ENCODE results near the gene TMTC1. TPM values are rescaled to one million over a fixed set of nuclear protein-coding genes. Genes with fewer than 3 reads are reported as not detected.
"Not testable (repeated sequence)": the region's sequence is repeated elsewhere in the genome, so short reads cannot be mapped to it uniquely, and the experiment has no call there.

Gene TMTC1
- total RNA-seq (2014; rRNA removed; shearing (Covaris generic)) = 10.7 and 11.9 TPM in 2 replicates
- 8.4 and 14.3 TPM in 2 replicates for polyA plus RNA-seq (2014; cell fraction: nucleus; rRNA removed)

DNA sequence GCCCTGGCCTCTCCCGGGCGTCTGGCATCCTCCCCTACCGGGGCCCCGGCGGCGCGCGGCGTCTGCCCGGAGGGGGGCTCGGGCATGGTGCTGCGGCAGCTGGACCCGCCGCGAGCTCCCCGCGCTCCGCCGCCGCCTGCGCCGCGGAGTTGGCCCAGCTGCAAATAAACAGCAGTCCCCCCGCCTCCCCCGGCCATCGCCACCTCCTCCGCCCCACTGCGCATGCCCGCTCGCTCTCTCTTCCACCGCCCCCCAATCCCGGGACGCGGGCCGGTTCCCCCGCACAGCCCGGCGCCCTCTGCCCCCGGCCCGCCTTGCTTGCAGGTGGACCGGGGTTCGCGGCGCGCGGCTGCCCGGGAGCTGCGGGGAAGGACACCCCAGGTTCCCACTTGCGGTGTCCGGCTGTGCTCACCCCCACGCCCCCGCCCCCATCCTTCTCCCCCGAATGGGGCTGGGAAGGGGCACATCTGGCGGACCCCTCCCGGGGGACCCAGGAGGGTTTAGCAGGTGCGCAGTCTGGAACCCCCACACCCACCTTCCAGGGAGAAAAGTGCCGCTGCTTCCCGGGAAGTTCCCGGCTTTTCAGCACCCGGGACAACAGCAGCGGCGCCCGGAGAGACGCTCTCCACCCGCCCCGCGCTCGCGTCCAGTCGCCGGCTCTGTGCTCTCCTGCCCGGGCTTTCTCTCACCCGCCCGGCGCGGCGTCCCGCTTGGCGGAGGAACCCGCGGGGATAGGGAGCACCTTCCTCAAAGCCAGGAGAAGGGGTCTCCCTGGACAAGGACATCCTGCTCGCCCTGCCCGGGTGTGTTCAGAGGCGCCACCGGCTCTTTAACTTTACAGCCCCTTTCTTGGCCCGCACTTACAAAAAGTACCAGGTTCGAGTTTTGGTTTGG lies at the start of gene TMTC1:
TSS of gene TMTC1 (minus strand) at position 170 of the 894 bp plus-strand sequence. CDS start 191 bp downstream, outside the sequence.
- DNase-seq (ENCODE audit: extremely low read depth, low read depth) = peak; percentile 41

GRCh38 chr12:29831173-29831572 lies 47.4 kb upstream of the TMTC1 start:
- no peak for DNase-seq (ENCODE audit: extremely low read depth, low read depth)

GRCh38 chr12:29830391-29830790 lies 46.6 kb upstream of the TMTC1 start:
- no peak for DNase-seq (ENCODE audit: extremely low read depth, low read depth)

GRCh38 chr12:29818916-29819623 lies 35.3 kb upstream of the TMTC1 start:
- no peak for DNase-seq (ENCODE audit: extremely low read depth, low read depth)

DNA sequence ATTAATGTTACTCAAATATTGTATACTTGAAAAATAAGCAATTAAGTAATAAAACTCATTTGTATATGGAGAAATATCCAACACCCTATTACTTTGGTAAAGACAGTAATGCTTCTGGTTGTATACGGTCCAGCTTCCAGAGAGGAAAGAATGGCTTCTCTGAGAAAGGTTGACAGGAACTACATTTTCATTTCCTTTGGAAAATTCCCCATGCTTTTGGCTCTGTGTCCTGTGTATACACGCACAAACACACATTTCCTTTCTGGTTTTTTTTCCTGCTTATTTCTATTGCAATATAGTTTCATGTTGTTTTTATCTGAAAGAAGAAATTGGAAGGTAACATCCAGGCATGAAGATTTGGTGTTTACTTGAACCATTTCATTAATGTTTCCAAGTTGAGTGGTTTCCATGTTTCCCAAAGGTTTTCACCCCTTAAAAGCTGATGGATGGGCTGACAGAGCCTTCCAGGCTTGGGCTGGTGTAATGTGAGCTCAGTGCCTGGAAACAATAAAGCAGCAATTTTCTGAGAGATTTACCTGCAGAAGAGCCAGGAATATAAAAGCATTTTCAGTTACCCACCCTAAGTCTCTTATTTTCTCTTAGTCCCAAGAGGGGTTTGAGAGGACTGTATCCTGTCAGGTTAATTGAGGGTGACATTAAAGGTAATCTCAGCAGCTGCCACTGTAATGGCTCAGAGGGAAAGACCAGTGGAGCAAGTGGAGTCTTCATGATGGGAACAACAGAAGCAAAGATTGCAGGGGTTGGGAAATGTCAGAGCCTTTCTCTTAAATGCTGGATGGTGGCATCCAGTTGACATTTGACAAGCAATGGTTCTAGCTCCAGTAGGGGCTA lies 33.4 kb upstream of the TMTC1 start:
- DNase-seq (ENCODE audit: extremely low read depth, low read depth) = no peak

GRCh38 chr12:29809616-29810361 lies 26.0 kb upstream of the TMTC1 start:
- not testable (repeated sequence) for DNase-seq (ENCODE audit: extremely low read depth, low read depth)

DNA sequence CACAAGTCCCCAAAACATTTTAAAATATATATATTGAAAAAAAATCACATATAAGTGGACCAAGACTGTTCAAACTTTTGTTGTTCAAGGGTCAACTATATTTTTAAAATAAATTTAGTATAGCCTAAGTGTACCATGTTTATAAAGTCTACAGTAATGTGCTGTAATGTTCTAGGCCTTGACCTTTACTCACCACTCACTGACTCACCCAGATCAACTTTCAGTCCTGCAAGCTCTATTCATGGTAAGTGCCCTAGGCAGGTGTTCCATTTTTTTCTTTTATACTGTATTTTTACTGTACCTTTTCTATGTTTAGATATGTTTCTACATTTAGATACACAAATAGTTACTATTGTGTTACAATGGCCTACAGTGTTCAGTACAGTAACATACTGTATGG lies 23.4 kb upstream of the TMTC1 start:
- no peak for DNase-seq (ENCODE audit: extremely low read depth, low read depth)

GRCh38 chr12:29804019-29804418 lies 20.3 kb upstream of the TMTC1 start:
- no peak for DNase-seq (ENCODE audit: extremely low read depth, low read depth)

DNA sequence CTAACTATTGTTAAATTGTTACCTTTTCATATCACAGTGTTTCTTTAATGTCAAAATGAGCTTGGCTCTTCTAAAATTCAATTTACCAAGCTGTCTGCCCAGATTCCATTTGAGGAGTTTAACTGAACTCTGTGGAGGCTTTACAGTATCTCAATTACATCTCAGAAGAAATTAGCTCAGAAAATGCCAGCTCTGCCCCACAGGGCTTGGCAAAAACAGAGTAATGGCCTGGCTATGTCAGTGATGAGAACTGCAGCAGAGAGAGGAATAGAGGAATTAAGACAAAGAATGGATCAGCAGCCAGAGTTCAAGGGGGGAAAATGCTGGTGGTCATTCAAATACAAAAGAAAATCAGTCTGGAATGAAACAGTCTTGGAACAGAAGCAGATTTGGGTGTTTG lies 15.8 kb upstream of the TMTC1 start:
- DNase-seq (ENCODE audit: extremely low read depth, low read depth) = no peak

- DNase-seq (ENCODE audit: extremely low read depth, low read depth) = no peak
Measured at GRCh38 chr12:29797565-29798355, 14.0 kb upstream of the TMTC1 start.

GRCh38 chr12:29796823-29797263 lies 13.1 kb upstream of the TMTC1 start:
- peak; percentile 64 for DNase-seq (ENCODE audit: extremely low read depth, low read depth)

DNA sequence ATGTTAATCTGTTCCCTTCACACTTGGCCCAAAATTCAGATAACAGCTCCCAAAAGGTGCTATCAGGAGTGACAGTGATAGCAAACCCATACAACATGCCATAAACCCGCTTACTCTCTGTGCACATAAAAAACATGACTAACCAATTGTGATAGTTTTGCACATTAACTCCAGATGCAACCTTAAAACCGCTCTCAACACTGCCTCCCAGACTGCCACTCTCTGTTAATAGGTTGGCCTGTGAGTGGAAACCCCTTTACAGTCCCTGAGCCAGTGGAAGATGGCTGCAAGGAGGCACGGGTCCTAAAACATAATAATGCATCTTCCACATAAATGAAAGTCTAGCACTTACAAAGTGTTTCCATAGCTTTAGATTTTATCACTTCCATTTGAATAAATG lies 12.0 kb upstream of the TMTC1 start:
- DNase-seq (ENCODE audit: extremely low read depth, low read depth) = no peak

GRCh38 chr12:29794862-29795261 lies 11.1 kb upstream of the TMTC1 start:
- DNase-seq (ENCODE audit: extremely low read depth, low read depth) = no peak

GRCh38 chr12:29792853-29793252 lies 9.1 kb upstream of the TMTC1 start:
- no peak for DNase-seq (ENCODE audit: extremely low read depth, low read depth)

DNA sequence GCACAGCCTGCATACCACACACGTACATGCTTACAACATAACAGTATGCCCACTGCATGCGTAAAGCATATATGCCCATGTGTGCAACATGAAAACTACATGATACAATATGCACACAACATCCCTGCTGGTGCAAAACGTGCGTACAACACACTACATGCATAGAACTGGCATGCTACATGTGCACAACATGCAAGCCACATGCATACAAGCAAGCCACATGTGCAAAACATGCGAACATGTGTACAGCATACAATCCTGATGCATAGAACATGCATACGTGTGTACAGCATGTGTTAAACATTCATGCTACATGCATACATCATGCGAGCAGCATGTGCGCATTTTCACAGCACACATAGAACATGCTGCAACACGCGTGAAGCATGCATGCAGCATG lies 8.4 kb upstream of the TMTC1 start:
- no peak for DNase-seq (ENCODE audit: extremely low read depth, low read depth)

DNA sequence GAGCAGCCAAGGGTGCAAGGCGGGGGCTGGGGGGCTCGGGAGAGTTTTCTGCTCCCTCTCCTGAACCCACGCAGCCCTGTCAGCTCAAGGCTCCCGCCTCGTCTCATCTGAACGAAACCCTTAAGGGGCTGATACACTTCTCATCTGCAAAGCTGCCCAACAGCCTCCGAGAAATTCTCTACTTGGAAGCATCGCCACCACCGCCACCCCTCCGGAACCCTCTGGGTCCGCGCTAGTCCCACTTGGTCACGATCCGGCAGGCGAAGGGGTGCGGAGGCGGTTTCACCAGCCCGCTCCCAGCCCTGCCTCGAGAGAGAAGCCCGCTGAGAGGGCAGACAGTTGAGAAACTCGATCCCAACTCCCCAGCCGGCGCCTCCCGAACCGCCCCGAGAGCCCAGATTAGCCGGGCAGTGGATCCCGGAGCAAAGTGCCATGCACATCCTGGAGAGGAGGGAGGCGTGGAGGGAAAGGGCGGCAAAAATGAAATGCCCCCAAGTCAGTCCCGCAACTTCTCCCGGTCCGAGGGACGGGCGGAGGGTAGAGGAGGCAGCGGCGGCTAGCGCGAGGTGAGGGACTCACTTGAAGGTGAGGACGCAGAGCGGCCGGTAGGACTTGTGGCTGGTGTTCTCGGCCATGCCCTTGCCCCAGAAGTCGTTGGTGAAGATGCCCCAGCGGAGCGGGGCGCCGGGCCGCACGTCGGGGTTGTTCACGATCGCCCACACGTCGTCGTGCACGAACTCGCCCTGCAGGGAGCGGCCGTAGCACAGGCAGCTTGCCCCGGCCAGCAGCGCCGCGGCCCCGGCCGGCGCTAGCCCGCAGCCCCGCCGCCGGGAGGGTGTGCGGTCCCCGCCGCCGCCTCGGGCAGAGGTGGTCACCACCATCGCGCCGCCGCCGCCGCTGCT lies 620 bp downstream of the TMTC1 start:
- DNase-seq (ENCODE audit: extremely low read depth, low read depth) = no peak

GRCh38 chr12:29782285-29782870 lies 1.4 kb downstream of the TMTC1 start:
- no peak for DNase-seq (ENCODE audit: extremely low read depth, low read depth)
